Fibroblast of lung (primary cell): ENCODE results near the gene RNGTT. TPM values are rescaled to one million over a fixed set of nuclear protein-coding genes. Genes with fewer than 3 reads are reported as not detected.
A peak's percentile ranks its signal among the peaks of the same experiment; 100 is the strongest.

Source experiments
- DNase-seq, 2 donors: peaks; one replicate each; pipeline versions ENCODE4 v3.0.0 to v3.0.0-alpha.2; 2010; ENCODE audit warnings: low read depth in 2 of 2
- H2AFZ ChIP-seq: 2 replicates; pipeline ENCODE4 v1.5.1; 2012; ENCODE audit warnings: low read length, control low read depth, inconsistent platforms
- H3K27ac ChIP-seq: 2 replicates; pipeline ENCODE4 v1.5.1; 2011; ENCODE audit warnings: low read length, control low read depth; ENCODE audit not compliant: insufficient read depth
- H3K27me3 ChIP-seq: 2 replicates; pipeline ENCODE4 v1.5.1; 2011; ENCODE audit warnings: mild to moderate bottlenecking, low read length; ENCODE audit not compliant: control insufficient read depth, insufficient read depth
- H3K36me3 ChIP-seq: 2 replicates; pipeline ENCODE4 v1.5.1; 2011; ENCODE audit warnings: low read length; ENCODE audit not compliant: control insufficient read depth, insufficient read depth
- H3K4me1 ChIP-seq: 2 replicates; pipeline ENCODE4 v1.5.1; 2011; ENCODE audit warnings: low read length; ENCODE audit not compliant: control insufficient read depth, insufficient read depth; ENCODE audit errors: extremely low read depth
- H3K4me2 ChIP-seq: 2 replicates; pipeline ENCODE4 v1.5.1; 2011; ENCODE audit warnings: low read length, control low read depth; ENCODE audit not compliant: insufficient read depth; ENCODE audit errors: extremely low read depth
- H3K4me3 ChIP-seq, 4 experiments: fragments of 200-600 bp in 1 of 4; sonication (generic) in 1 of 4; replicated peaks in 1 of 4; 2 replicates each; pipeline ENCODE4 v1.5.1; 2011 to 2016; ENCODE audit warnings: low read length in 4 of 4, low read depth in 3 of 4, mild to moderate bottlenecking in 3 of 4, control low read depth in 2 of 4, inconsistent platforms in 1 of 4, mixed read lengths in 1 of 4; ENCODE audit not compliant: insufficient read depth in 1 of 4; ENCODE audit errors: control extremely low read depth in 1 of 4
- H3K79me2 ChIP-seq: 2 replicates; pipeline ENCODE4 v1.5.1; 2012; ENCODE audit warnings: mild to moderate bottlenecking, low read length, inconsistent platforms; ENCODE audit not compliant: control insufficient read depth, insufficient read depth
- H3K9ac ChIP-seq: 2 replicates; pipeline ENCODE4 v1.5.1; 2011; ENCODE audit warnings: mild to moderate bottlenecking, low read length, control low read depth; ENCODE audit not compliant: insufficient read depth
- H3K9me3 ChIP-seq: 2 replicates; pipeline ENCODE4 v1.5.1; 2012; ENCODE audit warnings: low read depth, low read length; ENCODE audit not compliant: control insufficient read depth, insufficient read depth
- H4K20me1 ChIP-seq: 2 replicates; pipeline ENCODE4 v1.5.1; 2011; ENCODE audit warnings: low read length; ENCODE audit not compliant: control insufficient read depth, insufficient read depth; ENCODE audit errors: extremely low read depth
- EZH2 ChIP-seq: IDR thresholded peaks from 2 replicates; pipeline ENCODE4 v1.5.1; 2012; ENCODE audit warnings: low read length, control low read depth, mild to moderate bottlenecking; ENCODE audit errors: missing control alignments
- polyA plus RNA-seq, 2 donors: library from polyadenylated mRNA; depleted of rRNA in 1 of 2; stranded (reverse) in 1 of 2; unstranded in 1 of 2; fragments of >200 nt; gene quantifications; 2 replicates each; pipeline ENCODE4 v1.2.1, GENCODE V29; 2011 to 2012; ENCODE audit warnings: missing spikeins in 1 of 2
- total RNA-seq: library from RNA; depleted of rRNA; stranded (reverse); fragments of >200 nt; gene quantifications from 2 replicates; pipeline ENCODE4 v1.2.1, GENCODE V29; 2014
- TF ChIP-seq, protein P1 (sequence below), 2 donors: IDR thresholded peaks in 1 of 2; conservative IDR thresholded peaks in 1 of 2; 1 replicate in 1 of 2; 2 replicates in 1 of 2; pipeline ENCODE4 v1.5.1; 2011 to 2012; ENCODE audit warnings: low read length in 2 of 2, control low read depth in 1 of 2, inconsistent platforms in 1 of 2, low read depth in 1 of 2, mild to moderate bottlenecking in 1 of 2

RNGTT gene
- total and polyA plus RNA-seq, 2 donors (not counting 1 experiment from before 2014, with no cell fraction given): 10.7 to 12.7 TPM

DNA sequence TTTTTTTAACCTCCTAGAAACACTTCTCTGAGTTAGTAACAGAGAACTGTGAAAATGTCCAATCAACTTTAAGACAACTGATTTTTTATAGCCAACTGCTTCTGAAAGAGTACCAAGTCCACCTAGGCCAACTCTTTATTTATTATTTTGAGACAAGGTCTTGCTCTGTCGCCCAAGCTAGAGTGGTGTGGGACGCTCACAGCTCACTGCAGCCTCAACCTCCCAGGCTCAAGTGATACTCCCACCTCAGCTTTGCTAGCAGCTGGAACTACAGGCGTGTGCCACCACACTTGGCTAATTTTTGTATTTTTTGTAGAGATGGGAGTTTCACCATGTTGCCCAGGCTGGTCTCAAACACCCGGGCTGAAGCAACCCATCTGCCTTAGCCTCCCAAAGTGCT is 331.6 kb downstream of the RNGTT start:
- H3K4me1 ChIP-seq: no peaks in the 10 kb centered on the region
- H3K27ac ChIP-seq: no peak overlapping the region
- no peaks in the 10 kb centered on the region for H3K9me3 ChIP-seq
- no peaks in the 10 kb centered on the region for H3K36me3 ChIP-seq
- no peak for DNase-seq
- H3K4me3 ChIP-seq: no peak overlapping the region
- H3K27me3 ChIP-seq: no peaks in the 10 kb centered on the region
- no peak overlapping the region for H2AFZ ChIP-seq
- H3K4me2 ChIP-seq: no peak overlapping the region
- H3K79me2 ChIP-seq: no peaks in the 10 kb centered on the region
- no peak overlapping the region for H3K9ac ChIP-seq
- TF ChIP-seq EZH2: no peak
- H4K20me1 ChIP-seq: no peaks in the 10 kb centered on the region

DNA sequence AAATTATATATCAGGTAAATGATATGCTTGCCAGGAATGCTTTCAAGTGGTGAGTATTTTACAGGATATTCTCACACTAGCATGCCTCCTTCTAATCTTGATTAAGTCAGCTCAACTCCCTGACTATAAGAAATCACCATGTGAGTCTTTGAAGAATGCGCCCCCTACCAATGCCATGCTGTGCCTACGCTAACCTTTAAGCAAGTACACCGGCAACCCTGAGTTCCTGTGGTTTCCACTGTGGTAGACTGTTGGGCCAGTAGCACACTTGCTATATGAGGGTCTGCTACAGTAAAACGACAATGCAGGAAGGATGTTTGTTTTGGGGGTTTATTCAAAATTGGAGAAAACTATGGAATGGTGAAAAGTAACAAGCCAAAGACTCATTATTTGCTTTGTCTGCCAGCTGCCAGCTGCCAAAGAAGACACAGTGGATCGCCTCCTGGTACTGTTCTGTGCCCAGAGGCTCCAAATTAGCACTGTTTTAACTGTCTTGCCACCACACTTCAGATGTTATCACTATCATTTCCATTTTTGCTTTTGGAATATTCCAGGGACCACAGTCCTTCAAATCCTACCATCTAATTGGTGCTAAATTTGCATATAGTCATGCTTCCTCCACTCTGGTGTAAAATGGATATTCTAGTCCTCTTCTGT is 333.5 kb downstream of the RNGTT start:
- no peak overlapping the region for H3K27ac ChIP-seq
- no peaks in the 10 kb centered on the region for H3K27me3 ChIP-seq
- no peaks in the 10 kb centered on the region for H3K4me1 ChIP-seq
- no peaks in the 10 kb centered on the region for H4K20me1 ChIP-seq
- H3K9me3 ChIP-seq: no peaks in the 10 kb centered on the region
- DNase-seq: peak in 1 of 2 donors; percentile 6
- no peak overlapping the region for H2AFZ ChIP-seq
- H3K4me2 ChIP-seq: no peak overlapping the region
- no peaks in the 10 kb centered on the region for H3K36me3 ChIP-seq
- H3K9ac ChIP-seq: no peak overlapping the region
- H3K79me2 ChIP-seq: no peaks in the 10 kb centered on the region
- TF ChIP-seq, protein P1, sequence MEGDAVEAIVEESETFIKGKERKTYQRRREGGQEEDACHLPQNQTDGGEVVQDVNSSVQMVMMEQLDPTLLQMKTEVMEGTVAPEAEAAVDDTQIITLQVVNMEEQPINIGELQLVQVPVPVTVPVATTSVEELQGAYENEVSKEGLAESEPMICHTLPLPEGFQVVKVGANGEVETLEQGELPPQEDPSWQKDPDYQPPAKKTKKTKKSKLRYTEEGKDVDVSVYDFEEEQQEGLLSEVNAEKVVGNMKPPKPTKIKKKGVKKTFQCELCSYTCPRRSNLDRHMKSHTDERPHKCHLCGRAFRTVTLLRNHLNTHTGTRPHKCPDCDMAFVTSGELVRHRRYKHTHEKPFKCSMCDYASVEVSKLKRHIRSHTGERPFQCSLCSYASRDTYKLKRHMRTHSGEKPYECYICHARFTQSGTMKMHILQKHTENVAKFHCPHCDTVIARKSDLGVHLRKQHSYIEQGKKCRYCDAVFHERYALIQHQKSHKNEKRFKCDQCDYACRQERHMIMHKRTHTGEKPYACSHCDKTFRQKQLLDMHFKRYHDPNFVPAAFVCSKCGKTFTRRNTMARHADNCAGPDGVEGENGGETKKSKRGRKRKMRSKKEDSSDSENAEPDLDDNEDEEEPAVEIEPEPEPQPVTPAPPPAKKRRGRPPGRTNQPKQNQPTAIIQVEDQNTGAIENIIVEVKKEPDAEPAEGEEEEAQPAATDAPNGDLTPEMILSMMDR (conservative IDR thresholded peaks at IDR 0.05 in 1 of 2, IDR thresholded peaks at IDR 0.05 in 1 of 2; ENCODE audit: low read depth in 1 of 2, low read length in 2 of 2): no peak
- no peak for TF ChIP-seq EZH2
- H3K4me3 ChIP-seq: no peak overlapping the region

DNA sequence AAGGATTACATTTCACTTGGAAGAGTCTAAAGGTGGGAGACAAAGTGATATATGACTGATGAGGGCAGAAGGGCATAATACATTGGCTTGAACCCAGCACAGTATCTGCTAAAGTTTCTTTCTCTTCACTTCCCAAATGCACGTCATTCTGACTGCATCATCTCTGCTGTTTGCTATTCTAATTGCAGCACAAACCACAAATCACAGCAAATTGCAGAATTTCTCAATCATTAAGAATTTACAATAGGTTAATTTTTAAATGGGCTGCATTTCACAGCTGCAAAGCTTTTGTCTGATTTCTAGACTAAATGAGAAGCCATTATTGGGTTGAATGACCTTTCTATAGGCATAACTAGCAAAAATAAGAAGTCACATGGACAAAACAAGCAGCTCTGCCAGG is 337.0 kb downstream of the RNGTT start:
- Histone ChIP-seq H3K9ac (no peak overlapping the region), H3K36me3 (no peaks in the 10 kb centered on the region), H3K4me2 (no peak overlapping the region), H3K79me2 (no peaks in the 10 kb centered on the region), H3K4me3 (no peak overlapping the region), H3K4me1 (no peaks in the 10 kb centered on the region), H2AFZ (no peak overlapping the region), H3K9me3 (no peaks in the 10 kb centered on the region), H3K27ac (no peak overlapping the region), H4K20me1 (no peaks in the 10 kb centered on the region), H3K27me3 (no peaks in the 10 kb centered on the region)
- no peak for TF ChIP-seq EZH2
- TF ChIP-seq, protein P1 (conservative IDR thresholded peaks at IDR 0.05 in 1 of 2, IDR thresholded peaks at IDR 0.05 in 1 of 2; ENCODE audit: low read depth in 1 of 2, low read length in 2 of 2): no peak
- peak; percentile 22 to 33 for DNase-seq
